Cerebellar nuclear complex (tissue), 1 donor: Measurements from ENCODE around the gene RIC8A.

Experiments
- DNase-seq, 2 experiments: peaks; one replicate each; lab custom pipeline; 2025; lab: John Stamatoyannopoulos, UW

The RIC8A gene

DNA sequence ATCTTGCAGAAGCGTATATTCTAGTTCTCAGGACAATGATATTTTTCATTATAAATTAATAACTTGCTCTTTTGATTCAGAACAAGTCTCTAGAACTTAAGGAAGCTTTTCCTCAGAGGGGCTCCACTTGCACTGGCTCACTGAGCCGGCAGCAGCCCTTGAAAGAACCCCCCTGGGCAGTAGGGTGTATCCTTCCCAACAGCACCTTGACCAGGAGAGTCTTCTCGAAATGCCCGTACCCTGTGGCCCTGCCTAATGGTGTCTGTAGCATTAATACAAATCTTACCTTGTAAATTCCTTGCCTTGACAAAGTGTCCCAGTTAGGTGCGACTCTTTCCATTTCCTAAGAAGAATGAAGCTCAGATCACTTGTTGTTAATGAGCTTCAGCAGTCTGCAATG, 42.8 kb downstream of the RIC8A start:
- no peak for DNase-seq

DNA sequence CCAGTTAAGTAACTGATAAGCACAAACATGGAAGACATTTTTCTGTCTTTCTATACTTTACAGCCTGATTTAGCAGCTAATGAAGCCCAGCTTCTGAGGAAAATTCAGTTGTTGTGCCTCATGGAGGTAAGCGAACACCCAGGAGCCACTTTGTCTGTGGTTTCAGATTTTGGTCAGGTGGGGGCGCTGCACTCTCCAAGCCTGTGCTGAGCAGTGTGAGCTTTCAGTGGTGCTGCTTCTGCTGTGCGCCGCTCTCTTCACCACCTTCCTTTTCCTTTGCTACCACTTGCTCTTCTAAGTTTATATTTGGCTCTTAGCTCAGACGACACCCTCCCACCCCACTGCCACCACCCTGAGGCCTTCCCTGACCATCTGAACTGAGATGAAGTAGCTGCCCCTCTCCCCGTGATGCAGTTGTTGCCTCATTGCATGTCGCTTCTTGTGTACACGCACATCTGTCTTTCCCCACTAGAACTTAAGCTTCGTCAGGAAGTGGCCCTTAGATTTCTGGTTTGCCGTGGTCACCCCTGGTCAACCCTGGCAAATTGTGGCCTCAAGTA, 43.3 kb downstream of the RIC8A start:
- DNase-seq: no peak

DNA sequence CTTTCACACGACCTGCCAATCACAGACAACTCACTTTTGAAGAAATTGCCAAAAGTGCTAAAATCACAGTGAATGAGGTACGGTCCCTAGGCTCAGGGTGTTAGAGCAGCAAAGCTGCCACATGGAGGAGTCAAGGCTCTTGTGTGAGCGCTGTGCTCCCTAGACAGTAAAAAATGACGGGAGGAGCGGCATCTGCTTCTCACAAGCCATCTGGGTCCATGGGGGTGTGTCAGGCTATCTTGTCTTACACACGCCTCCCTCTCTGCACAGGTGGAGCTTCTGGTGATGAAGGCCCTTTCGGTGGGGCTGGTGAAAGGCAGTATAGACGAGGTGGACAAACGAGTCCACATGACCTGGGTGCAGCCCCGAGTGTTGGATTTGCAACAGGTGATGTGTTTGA, 44.0 kb downstream of the RIC8A start:
- no peak for DNase-seq

DNA sequence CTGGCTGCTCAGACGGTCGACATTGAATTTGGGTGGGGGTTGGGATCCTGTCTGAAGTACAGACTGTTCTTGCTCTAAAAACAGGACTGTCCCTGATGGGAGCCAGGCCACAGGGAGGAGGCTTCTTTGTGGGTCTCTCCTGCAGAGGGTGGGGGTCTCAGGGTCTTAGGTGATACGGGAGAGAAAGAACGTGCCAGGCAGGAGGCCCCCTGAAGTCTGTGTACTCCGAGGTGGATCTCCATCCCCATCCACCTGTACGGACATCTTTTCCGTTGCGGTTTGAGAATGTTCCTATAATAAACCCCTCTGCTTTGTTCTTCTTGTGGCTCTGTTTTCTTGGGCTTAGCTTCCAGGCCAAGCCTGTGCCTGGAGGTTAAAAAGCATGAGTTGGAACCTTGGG, 45.2 kb downstream of the RIC8A start:
- no peak for DNase-seq

DNA sequence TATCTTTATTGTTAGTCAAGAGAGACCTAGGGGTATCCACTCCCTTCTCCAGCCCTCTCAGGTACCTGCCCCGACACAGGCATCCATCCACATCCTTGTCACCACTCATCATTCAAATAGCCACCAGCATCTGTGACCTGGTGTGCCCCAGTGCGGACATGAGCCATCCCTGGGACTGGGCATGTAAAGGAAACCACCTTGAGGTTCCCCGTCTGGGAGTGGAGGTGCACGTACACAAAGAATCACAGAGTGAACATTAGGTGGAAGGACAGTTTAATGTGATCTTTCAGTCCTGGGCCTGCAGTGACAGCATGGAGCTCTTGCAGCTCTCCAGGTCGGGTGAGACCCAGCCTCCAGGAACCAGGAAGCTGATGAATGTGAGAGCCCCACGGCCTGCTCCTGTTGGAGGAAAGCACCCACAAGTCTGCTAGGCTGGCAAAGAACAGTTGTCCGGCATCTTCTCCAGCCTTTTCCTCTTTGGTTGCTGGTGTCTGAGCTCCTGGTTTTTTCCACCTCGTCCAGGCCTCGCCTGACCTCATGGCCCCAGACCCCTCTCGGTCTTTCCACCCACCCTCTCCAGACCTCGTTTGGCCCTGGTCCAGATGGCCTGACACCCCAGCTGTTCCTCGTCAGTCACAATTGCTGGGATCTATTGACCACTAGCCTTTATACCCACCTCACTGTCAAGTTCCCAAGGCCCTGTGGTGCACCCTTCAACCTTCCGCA, 45.8 kb downstream of the RIC8A start:
- DNase-seq: no peak

DNA sequence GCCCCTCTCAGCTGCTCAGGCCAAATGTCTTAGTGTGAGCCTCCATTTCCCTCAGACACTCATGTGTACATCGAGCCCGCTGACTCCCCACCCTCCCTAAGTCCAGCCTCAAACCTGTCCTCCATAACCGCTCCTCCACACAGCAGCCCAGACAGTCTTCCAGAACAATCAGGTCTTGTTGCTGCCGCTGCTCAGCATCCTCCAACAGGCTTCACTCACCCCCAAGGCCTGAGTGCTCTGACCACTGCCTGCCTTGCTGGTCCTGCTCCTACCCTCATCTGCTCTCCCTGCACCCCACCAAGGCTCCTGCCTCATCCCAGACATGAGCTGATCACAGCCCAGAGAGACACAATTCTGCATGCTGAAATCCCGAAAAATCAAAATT, 46.4 kb downstream of the RIC8A start:
- no peak for DNase-seq

DNA sequence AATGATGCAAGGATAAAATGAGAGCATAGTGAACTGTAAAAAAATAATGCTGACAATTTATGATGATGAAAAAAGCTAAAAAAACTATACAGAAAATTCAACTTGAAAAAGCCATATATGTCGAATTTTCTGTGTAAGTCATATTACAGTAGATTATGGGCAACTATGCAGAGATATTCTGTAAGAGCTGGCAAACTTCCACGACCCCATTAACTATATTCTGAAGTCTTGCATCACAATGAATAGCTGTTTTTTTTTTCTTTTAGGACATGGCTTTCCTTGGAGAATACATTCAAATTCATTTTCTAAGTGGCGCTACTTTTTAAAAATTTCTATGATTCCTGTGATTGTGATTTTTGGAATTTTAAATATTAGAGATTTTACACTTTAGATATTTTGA, 47.7 kb downstream of the RIC8A start:
- no peak for DNase-seq

DNA sequence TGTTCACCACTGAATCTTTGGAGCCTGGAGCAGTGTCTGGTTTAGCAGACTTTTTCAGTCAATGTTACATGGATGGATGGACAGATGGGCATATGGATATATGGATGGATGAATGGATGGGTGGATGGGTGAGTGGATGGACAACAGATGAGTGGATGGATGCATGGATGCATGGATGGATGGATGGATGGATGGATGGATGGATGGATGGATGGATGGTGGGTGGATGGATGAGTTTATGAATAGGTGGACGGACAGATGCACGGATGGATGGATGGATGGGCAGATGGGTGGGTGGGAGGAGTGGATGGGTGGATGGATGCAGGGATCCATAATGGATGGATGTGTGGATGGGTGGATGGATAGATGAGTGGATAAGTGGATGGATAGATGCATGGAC, 48.3 kb downstream of the RIC8A start:
- DNase-seq: no peak

DNA sequence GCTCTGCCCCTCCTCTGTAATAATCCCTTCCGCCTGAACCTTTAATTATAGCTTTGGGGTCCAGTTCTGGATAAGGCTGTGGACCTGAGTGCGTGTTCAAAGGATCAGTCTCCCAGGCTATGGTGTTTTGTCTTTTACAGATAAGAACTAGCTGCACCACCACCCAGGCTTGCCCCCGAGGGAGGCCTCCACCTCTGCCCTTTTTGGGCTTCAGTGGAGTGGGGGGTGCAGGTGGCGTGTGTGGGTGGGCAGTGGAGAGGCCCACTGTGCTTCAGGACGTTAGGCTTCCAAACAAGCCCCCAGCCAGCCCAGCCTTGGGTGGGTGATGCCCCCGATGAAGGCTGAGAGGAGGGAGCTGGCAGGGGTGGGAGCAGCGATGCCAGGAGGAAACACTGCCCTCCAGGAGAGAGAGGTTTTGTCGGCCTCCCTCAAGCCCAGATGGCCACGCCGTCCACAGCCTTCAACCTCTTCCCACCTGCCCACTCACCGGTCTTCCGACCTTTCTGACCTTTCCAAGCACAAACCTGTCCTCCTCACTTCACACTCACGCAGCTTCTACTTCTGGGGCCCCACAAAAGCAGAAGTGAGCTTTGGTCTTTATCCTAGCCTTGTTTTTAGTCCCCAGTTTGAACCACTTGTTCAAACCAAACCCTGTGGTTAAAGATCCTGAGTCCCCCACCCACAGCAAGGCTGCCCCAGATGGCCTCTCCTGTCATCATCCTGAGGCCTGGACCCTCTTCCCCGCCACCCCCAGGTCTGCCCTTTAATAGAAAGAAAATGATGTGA, 49.6 kb downstream of the RIC8A start:
- DNase-seq: no peak

DNA sequence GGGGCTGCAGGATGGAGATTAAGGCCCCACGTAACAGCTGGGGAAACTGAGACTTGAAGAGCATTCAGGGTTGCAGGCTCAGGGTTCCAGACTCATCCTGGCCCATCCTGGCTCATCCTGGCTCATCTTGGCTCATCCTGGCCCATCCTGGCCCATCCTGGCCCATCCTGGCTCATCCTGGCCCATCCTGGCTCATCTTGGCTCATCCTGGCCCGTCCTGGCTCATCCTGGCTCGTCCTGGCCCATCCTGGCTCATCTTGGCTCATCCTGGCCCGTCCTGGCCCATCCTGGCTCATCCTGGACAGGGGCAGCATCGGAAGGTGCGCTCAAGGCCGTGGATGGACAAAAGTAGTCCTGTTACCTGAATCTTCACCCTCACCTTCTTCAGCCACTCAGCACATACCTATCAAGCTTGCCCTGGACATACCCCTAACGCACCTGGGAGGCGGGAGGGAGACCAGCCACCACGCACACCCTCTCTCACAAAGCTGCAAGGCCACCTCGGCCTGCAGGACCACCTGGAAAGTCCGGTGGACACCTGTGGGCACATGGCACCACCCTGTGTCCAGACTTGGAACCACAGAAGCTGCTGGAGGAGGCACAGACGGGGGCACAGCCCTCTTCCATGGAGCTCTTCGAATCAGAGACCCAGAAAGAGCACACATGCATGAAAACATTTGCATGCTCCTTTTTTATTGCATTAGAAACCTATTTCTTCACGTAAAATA, 50.4 kb downstream of the RIC8A start:
- no peak for DNase-seq

DNA sequence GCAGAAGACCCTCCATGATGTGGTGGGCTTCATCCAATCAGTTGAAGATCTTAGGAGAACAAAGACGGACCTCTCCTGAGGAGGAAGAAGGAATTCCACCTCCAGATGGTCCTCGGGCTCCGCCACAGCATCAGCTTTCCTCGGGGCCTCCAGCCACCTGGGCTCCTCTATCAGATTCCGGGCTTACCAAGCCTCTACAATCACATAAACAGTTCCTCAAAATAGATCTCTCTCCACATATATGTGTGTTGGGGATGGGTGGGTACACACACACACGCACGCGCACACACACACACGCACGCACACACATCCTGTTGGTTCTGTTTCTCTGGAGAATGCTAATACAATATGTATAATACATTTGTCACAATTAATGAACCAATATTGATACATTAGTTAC, 51.9 kb downstream of the RIC8A start:
- DNase-seq: no peak

DNA sequence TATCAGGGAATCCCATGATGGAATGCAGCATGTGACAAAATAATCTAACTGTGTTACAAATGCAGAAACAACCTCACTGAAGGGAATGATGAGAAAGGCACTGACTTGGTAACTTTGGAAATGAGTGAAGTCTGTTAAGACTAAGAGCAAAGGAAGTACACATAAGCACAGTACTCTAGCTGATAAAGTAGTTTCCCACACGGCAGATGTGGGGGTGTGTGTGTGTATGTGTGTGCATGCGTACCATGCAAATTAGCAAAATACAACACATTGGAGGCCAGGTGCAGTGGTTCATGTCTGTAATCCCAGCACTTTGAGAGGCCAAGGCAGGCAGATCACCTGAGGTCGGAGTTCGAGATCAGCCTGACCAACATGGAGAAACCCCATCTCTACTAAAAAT, 54.1 kb downstream of the RIC8A start:
- no peak for DNase-seq
